ENCODE results near the gene KATNAL1. TPM values are rescaled to one million over a fixed set of nuclear protein-coding genes. Genes with fewer than 3 reads are reported as not detected.

KATNAL1 gene
- total RNA-seq, 3 donors from 2014 or later, result 3.4 to 45.5 (median 5.8) TPM

GRCh38 chr13:30247406-30247805 lies 59.9 kb downstream of the KATNAL1 start:
- Histone ChIP-seq H3K4me3 (no peak overlapping the region), H3K36me3 (ENCODE audit: low read depth) (no peaks in the 10 kb centered on the region), H3K4me1 (ENCODE audit: low read depth) (no peaks in the 10 kb centered on the region), H3K9me3 (peaks cover 5% of the 10 kb centered on the region)
- no peak for TF ChIP-seq CTCF (IDR thresholded peaks at IDR 0.05)
- DNase-seq (no peak), ATAC-seq (no peak)
- intact Hi-C loops (cut with DNase I, micrococcal nuclease), result no loop called here

- intact Hi-C loops (cut with DNase I, micrococcal nuclease), result no loop called here
- no peak for TF ChIP-seq CTCF (IDR thresholded peaks at IDR 0.05)
- Histone ChIP-seq H3K4me3 (no peak overlapping the region), H3K9me3 (no peaks in the 10 kb centered on the region), H3K4me1 (ENCODE audit: low read depth) (no peaks in the 10 kb centered on the region), H3K36me3 (ENCODE audit: low read depth) (no peaks in the 10 kb centered on the region)
- DNase-seq (no peak), ATAC-seq (no peak)
Measured at GRCh38 chr13:30241532-30241931, 65.8 kb downstream of the KATNAL1 start.

DNA sequence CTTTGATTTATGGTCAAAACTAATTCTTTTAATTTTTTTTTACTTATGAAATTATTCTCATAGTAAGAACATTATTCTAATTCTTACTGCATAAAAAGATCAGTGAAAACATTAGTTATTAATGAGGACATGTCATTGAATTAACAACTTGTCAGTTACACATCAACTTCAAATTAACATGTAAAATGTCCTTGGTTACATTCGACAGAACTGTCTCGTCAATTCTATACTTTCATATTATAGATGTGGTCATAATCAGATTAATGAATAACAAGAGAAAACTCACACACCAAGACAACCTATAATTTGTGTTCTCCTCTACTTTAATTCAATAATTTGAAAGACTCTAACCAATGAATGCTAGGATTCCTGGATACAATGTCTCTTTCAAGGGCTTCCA lies 66.7 kb downstream of the KATNAL1 start:
- no peaks in the 10 kb centered on the region for H3K9me3 ChIP-seq
- H3K4me3 ChIP-seq, result no peak overlapping the region
- DNase-seq (no peak), ATAC-seq (no peak)
- no peak for TF ChIP-seq CTCF (IDR thresholded peaks at IDR 0.05)
- intact Hi-C loops (cut with DNase I, micrococcal nuclease), result no loop called here
- no peaks in the 10 kb centered on the region for H3K4me1 ChIP-seq (ENCODE audit: low read depth)
- H3K36me3 ChIP-seq (ENCODE audit: low read depth), result no peaks in the 10 kb centered on the region

DNA sequence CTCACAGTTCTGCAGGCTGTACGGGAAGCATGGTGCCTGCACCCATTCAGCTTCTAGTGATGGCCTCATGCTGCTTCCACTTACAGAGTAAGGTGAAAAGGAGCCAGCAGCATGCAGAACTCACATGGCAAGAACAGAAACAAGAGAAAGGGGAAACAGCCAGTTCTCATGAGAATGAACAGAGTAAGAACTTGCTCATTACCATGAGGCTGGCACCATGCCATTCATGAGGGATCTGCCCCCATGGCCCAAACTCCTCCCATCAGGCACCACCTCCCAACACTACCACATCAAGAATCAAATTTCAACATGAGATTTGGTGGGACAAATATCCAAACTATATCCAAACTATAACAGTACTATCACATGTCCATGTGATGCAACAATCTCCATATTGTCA lies 72.1 kb downstream of the KATNAL1 start:
- Histone ChIP-seq H3K36me3 (ENCODE audit: low read depth) (no peaks in the 10 kb centered on the region), H3K9me3 (no peaks in the 10 kb centered on the region), H3K4me3 (no peak overlapping the region), H3K4me1 (ENCODE audit: low read depth) (no peaks in the 10 kb centered on the region)
- TF ChIP-seq CTCF (IDR thresholded peaks at IDR 0.05), result no peak
- no peak for ATAC-seq
- no peak for DNase-seq
- intact Hi-C loops (cut with DNase I, micrococcal nuclease), result no loop called here

- Histone ChIP-seq H3K4me1 (ENCODE audit: low read depth) (no peaks in the 10 kb centered on the region), H3K9me3 (no peaks in the 10 kb centered on the region), H3K36me3 (ENCODE audit: low read depth) (no peaks in the 10 kb centered on the region), H3K4me3 (no peak overlapping the region)
- TF ChIP-seq CTCF (IDR thresholded peaks at IDR 0.05), result no peak
- no peak for ATAC-seq
- DNase-seq, result no peak
- intact Hi-C loops (cut with DNase I, micrococcal nuclease), result no loop called here
Measured at GRCh38 chr13:30234619-30235162, 72.7 kb downstream of the KATNAL1 start.

DNA sequence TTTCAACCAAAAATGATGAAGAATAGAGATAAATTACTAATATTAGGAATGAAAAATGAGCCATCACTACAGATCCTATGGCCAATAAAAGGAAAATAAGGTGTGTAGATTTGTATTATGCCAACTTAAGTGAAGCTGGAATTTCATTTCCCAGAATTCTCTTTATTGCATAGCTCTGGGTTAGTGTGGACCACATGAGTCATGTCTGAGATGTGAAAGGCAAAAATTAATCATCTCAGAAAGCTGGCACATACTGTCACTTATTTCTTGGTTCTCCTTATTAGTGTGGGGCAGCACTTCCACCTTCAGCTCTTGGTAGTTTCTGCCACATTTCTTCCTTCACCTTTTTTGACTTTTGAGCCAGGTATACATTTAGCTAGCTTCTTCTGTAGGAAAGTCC lies 82.6 kb downstream of the KATNAL1 start:
- intact Hi-C loops (cut with DNase I, micrococcal nuclease), result no loop called here
- no peak for TF ChIP-seq CTCF (IDR thresholded peaks at IDR 0.05)
- Histone ChIP-seq H3K4me3 (no peak overlapping the region), H3K4me1 (ENCODE audit: low read depth) (no peaks in the 10 kb centered on the region), H3K36me3 (ENCODE audit: low read depth) (no peaks in the 10 kb centered on the region), H3K9me3 (peaks cover 7% of the 10 kb centered on the region)
- ATAC-seq (no peak), DNase-seq (no peak)
